D721Med (cell line): ENCODE results near the gene NUP214.

Source experiments
- DNase-seq: peaks from one replicate; pipeline ENCODE4 v3.0.0; 2011; ENCODE audit warnings: low spot score; ENCODE audit not compliant: insufficient read length
- FAIRE-seq: peaks from 2 replicates; lab custom pipeline; 2011; peaks lifted over from hg19 to GRCh38; lab: Jason Lieb, UNC
- TF ChIP-seq, protein P1 (sequence below): IDR thresholded peaks from 2 replicates; pipeline ENCODE4 v1.5.1; 2012; ENCODE audit warnings: mild to moderate bottlenecking, control low read depth; ENCODE audit not compliant: insufficient read depth; ENCODE audit errors: missing control alignments

NUP214 gene

GRCh38 chr9:131103535-131103934 is 21.9 kb upstream of the NUP214 start:
- no peak for FAIRE-seq
- DNase-seq = no peak
- TF ChIP-seq, protein P1, sequence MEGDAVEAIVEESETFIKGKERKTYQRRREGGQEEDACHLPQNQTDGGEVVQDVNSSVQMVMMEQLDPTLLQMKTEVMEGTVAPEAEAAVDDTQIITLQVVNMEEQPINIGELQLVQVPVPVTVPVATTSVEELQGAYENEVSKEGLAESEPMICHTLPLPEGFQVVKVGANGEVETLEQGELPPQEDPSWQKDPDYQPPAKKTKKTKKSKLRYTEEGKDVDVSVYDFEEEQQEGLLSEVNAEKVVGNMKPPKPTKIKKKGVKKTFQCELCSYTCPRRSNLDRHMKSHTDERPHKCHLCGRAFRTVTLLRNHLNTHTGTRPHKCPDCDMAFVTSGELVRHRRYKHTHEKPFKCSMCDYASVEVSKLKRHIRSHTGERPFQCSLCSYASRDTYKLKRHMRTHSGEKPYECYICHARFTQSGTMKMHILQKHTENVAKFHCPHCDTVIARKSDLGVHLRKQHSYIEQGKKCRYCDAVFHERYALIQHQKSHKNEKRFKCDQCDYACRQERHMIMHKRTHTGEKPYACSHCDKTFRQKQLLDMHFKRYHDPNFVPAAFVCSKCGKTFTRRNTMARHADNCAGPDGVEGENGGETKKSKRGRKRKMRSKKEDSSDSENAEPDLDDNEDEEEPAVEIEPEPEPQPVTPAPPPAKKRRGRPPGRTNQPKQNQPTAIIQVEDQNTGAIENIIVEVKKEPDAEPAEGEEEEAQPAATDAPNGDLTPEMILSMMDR = no peak

GRCh38 chr9:131104016-131104740 is 21.2 kb upstream of the NUP214 start:
- FAIRE-seq (no peak), DNase-seq (no peak)
- TF ChIP-seq, protein P1 = no peak

GRCh38 chr9:131105952-131106351 is 19.4 kb upstream of the NUP214 start:
- no peak for DNase-seq
- FAIRE-seq = no peak
- TF ChIP-seq, protein P1 = no peak

GRCh38 chr9:131107760-131108159 is 17.6 kb upstream of the NUP214 start:
- no peak for DNase-seq
- FAIRE-seq = no peak
- TF ChIP-seq, protein P1 = no peak

GRCh38 chr9:131111186-131111853 is 14.1 kb upstream of the NUP214 start:
- TF ChIP-seq, protein P1 = no peak
- DNase-seq = no peak
- FAIRE-seq = no peak

DNA sequence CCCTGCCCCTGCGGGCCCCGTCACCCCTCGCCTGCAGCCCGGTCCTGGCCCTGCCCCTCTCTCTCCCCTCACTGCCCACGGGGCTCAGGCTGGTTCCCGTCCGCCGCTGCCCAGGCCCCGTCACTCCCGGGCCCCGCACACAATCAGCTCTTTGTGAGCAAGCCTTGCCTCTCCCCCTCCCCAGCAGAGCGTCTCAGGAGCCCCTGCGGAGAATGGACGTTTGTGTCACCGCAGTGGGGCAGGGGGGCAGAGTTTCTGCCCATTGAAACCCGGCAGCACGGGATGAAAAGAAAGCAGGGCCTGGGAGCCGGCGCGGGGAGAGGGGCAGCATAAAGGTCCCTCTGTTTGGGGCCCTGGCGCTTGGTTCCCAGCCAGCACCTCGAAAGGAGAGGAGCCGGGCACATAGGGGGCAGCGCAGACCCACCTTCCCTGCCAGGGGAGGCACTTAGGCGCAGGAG is 13.5 kb upstream of the NUP214 start:
- FAIRE-seq (no peak), DNase-seq (no peak)
- TF ChIP-seq, protein P1 = no peak
